DMS114 treated with DMSO at 0.1 percent for 48 hours (cell line): ENCODE measurements around the gene PIP4K2A.

Source experiments
- DNase-seq: peaks from one replicate; lab custom pipeline; 2025; ENCODE audit not compliant: unreplicated experiment; lab: John Stamatoyannopoulos, UW

Gene PIP4K2A

GRCh38 chr10:22643116-22643515, 71.3 kb downstream of the PIP4K2A start:
- DNase-seq: no peak

- no peak for DNase-seq
These were observed 72.6 kb downstream of the PIP4K2A start for GRCh38 chr10:22641743-22642142.

- DNase-seq: no peak
These were observed 74.0 kb downstream of the PIP4K2A start for GRCh38 chr10:22640359-22640758.

- no peak for DNase-seq
These were observed 75.5 kb downstream of the PIP4K2A start for GRCh38 chr10:22638863-22639262.

GRCh38 chr10:22637491-22637890, 76.9 kb downstream of the PIP4K2A start:
- no peak for DNase-seq

GRCh38 chr10:22635650-22636049, 78.7 kb downstream of the PIP4K2A start:
- DNase-seq: no peak

- DNase-seq: no peak
These were observed 79.5 kb downstream of the PIP4K2A start for GRCh38 chr10:22634606-22635459.

GRCh38 chr10:22634093-22634492, 80.3 kb downstream of the PIP4K2A start:
- no peak for DNase-seq

GRCh38 chr10:22633528-22633927, 80.8 kb downstream of the PIP4K2A start:
- no peak for DNase-seq

GRCh38 chr10:22633106-22633505, 81.3 kb downstream of the PIP4K2A start:
- no peak for DNase-seq

GRCh38 chr10:22631646-22632278, 82.6 kb downstream of the PIP4K2A start:
- no peak for DNase-seq

GRCh38 chr10:22631185-22631584, 83.2 kb downstream of the PIP4K2A start:
- DNase-seq: no peak

GRCh38 chr10:22630234-22631174, 83.9 kb downstream of the PIP4K2A start:
- DNase-seq: no peak

GRCh38 chr10:22629852-22630233, 84.5 kb downstream of the PIP4K2A start:
- DNase-seq: no peak

- no peak for DNase-seq
These were observed 85.3 kb downstream of the PIP4K2A start for GRCh38 chr10:22629126-22629525.

- no peak for DNase-seq
These were observed 86.1 kb downstream of the PIP4K2A start for GRCh38 chr10:22628309-22628708.

- DNase-seq: no peak
These were observed 87.6 kb downstream of the PIP4K2A start for GRCh38 chr10:22626784-22627183.

GRCh38 chr10:22625516-22626290, 88.7 kb downstream of the PIP4K2A start:
- DNase-seq: no peak

GRCh38 chr10:22624287-22624738, 90.1 kb downstream of the PIP4K2A start:
- DNase-seq: no peak

- DNase-seq: no peak
These were observed 90.6 kb downstream of the PIP4K2A start for GRCh38 chr10:22623633-22624253.
